HEK293 (cell line): ENCODE results near the gene ABCB10.

Experiments used
- CTCF ChIA-PET: fragments of 350-600 bp; formaldehyde crosslinking; extraction: SDS; loops from one replicate; lab custom pipeline; 2021; ENCODE audit warnings: antibody characterized with exemption; lab: Yijun Ruan, JAX
- POLR2A ChIA-PET: fragments of 300-600 bp; formaldehyde crosslinking; extraction: SDS; loops from one replicate; lab custom pipeline; 2020; ENCODE audit warnings: antibody characterized with exemption, inconsistent platforms; lab: Yijun Ruan, JAX
- H3K27ac ChIP-seq: fragments of 200-500 bp; sonication (Bioruptor generic); 2 replicates; pipeline ENCODE4 v1.5.1; 2014; ENCODE audit warnings: low read depth, low read length, control low read depth, inconsistent platforms; ENCODE audit errors: extremely low read depth
- H3K36me3 ChIP-seq, 2 experiments: fragments of 200-500 bp in 1 of 2; sonication (Bioruptor generic) in 1 of 2; 1 replicate in 1 of 2; 2 replicates in 1 of 2; pipeline ENCODE4 v1.5.1; 2014 to 2017; ENCODE audit warnings: inconsistent platforms in 2 of 2, low read length in 2 of 2; ENCODE audit not compliant: control insufficient read depth in 2 of 2, insufficient read depth in 1 of 2
- H3K4me1 ChIP-seq: fragments of 200-500 bp; sonication (Bioruptor generic); 2 replicates; pipeline ENCODE4 v1.5.1; 2014; ENCODE audit warnings: mild to moderate bottlenecking, low read length, inconsistent platforms; ENCODE audit not compliant: control insufficient read depth, insufficient read depth
- H3K4me3 ChIP-seq: 2 replicates; pipeline ENCODE4 v1.5.1; 2011; ENCODE audit warnings: low read depth, mild to moderate bottlenecking, control low read depth, low read length, moderate library complexity
- H3K9me3 ChIP-seq: fragments of 200-500 bp; sonication (Bioruptor generic); 2 replicates; pipeline ENCODE4 v1.5.1; 2014; ENCODE audit warnings: low read depth, low read length, inconsistent platforms; ENCODE audit not compliant: control insufficient read depth, insufficient read depth
- IKZF3 ChIP-seq: fragments of 450-650 bp; IDR thresholded peaks from 2 replicates; pipeline ENCODE4 v1.5.0; 2018; ENCODE audit warnings: missing biosample characterization, mild to moderate bottlenecking, missing genetic modification characterization, moderate library complexity
- KLF8 ChIP-seq: fragments of 450-650 bp; formaldehyde crosslinking; IDR thresholded peaks from 2 replicates; pipeline ENCODE4 v1.5.1; 2016; ENCODE audit warnings: missing biosample characterization, missing genetic modification characterization
- RBAK ChIP-seq: fragments of 450-650 bp; formaldehyde crosslinking; IDR thresholded peaks from 2 replicates; pipeline ENCODE4 v1.5.1; 2016; ENCODE audit warnings: missing biosample characterization, missing genetic modification characterization
- WT1 ChIP-seq: fragments of 450-650 bp; formaldehyde crosslinking; IDR thresholded peaks from 2 replicates; pipeline ENCODE4 v1.5.1; 2016; ENCODE audit warnings: missing biosample characterization, missing genetic modification characterization
- ZBTB17 ChIP-seq: fragments of 450-650 bp; formaldehyde crosslinking; IDR thresholded peaks from 2 replicates; pipeline ENCODE4 v1.5.1; 2016; ENCODE audit warnings: missing biosample characterization, missing genetic modification characterization
- ZBTB20 ChIP-seq: fragments of 450-650 bp; formaldehyde crosslinking; IDR thresholded peaks from 2 replicates; pipeline ENCODE4 v1.5.1; 2016; ENCODE audit warnings: missing biosample characterization, missing genetic modification characterization
- ZNF10 ChIP-seq: fragments of 450-650 bp; formaldehyde crosslinking; IDR thresholded peaks from 2 replicates; pipeline ENCODE4 v1.5.1; 2017; ENCODE audit warnings: missing biosample characterization, missing genetic modification characterization
- ZNF138 ChIP-seq: fragments of 450-650 bp; formaldehyde crosslinking; IDR thresholded peaks from 2 replicates; pipeline ENCODE4 v1.5.1; 2016; ENCODE audit warnings: missing biosample characterization, missing genetic modification characterization, borderline replicate concordance
- ZNF155 ChIP-seq: fragments of 450-650 bp; formaldehyde crosslinking; IDR thresholded peaks from 2 replicates; pipeline ENCODE4 v1.5.1; 2016; ENCODE audit warnings: missing biosample characterization, missing genetic modification characterization
- ZNF184 ChIP-seq: fragments of 450-650 bp; IDR thresholded peaks from 2 replicates; pipeline ENCODE4 v1.5.1; 2018; ENCODE audit warnings: missing biosample characterization, mild to moderate bottlenecking, missing genetic modification characterization
- ZNF211 ChIP-seq: fragments of 450-650 bp; formaldehyde crosslinking; IDR thresholded peaks from 2 replicates; pipeline ENCODE4 v1.5.1; 2016; ENCODE audit warnings: low read depth, missing biosample characterization, missing genetic modification characterization
- ZNF23 ChIP-seq: fragments of 450-650 bp; formaldehyde crosslinking; IDR thresholded peaks from 2 replicates; pipeline ENCODE4 v1.5.1; 2016; ENCODE audit warnings: missing biosample characterization, missing genetic modification characterization, borderline replicate concordance
- ZNF292 ChIP-seq: fragments of 450-650 bp; formaldehyde crosslinking; IDR thresholded peaks from 2 replicates; pipeline ENCODE4 v1.5.1; 2016; ENCODE audit warnings: low read depth, missing biosample characterization, missing genetic modification characterization, borderline replicate concordance
- ZNF335 ChIP-seq: fragments of 450-650 bp; formaldehyde crosslinking; conservative IDR thresholded peaks from 2 replicates; pipeline ENCODE4 v1.5.1; 2016; ENCODE audit warnings: missing biosample characterization, missing genetic modification characterization
- ZNF341 ChIP-seq: fragments of 450-650 bp; formaldehyde crosslinking; IDR thresholded peaks from 2 replicates; pipeline ENCODE4; 2016; ENCODE audit warnings: low read depth, missing biosample characterization, missing genetic modification characterization
- ZNF350 ChIP-seq: fragments of 450-650 bp; formaldehyde crosslinking; IDR thresholded peaks from 2 replicates; pipeline ENCODE4 v1.5.0; 2017; ENCODE audit warnings: missing biosample characterization, mild to moderate bottlenecking, missing genetic modification characterization
- ZNF366 ChIP-seq: fragments of 450-650 bp; formaldehyde crosslinking; conservative IDR thresholded peaks from 2 replicates; pipeline ENCODE4 v1.5.1; 2016; ENCODE audit warnings: missing biosample characterization, missing genetic modification characterization
- ZNF423 ChIP-seq: fragments of 450-650 bp; formaldehyde crosslinking; IDR thresholded peaks from 2 replicates; pipeline ENCODE4 v1.5.1; 2016; ENCODE audit warnings: missing biosample characterization, missing genetic modification characterization
- ZNF558 ChIP-seq: fragments of 450-650 bp; formaldehyde crosslinking; IDR thresholded peaks from 2 replicates; pipeline ENCODE4 v1.5.1; 2016; ENCODE audit warnings: missing biosample characterization, missing genetic modification characterization
- ZNF629 ChIP-seq: fragments of 450-650 bp; formaldehyde crosslinking; IDR thresholded peaks from 2 replicates; pipeline ENCODE4 v1.5.1; 2017; ENCODE audit warnings: missing biosample characterization, missing genetic modification characterization
- ZNF658 ChIP-seq: fragments of 450-650 bp; formaldehyde crosslinking; IDR thresholded peaks from 2 replicates; pipeline ENCODE4; 2016; ENCODE audit warnings: missing biosample characterization, missing genetic modification characterization
- ZNF707 ChIP-seq: fragments of 450-650 bp; formaldehyde crosslinking; IDR thresholded peaks from 2 replicates; pipeline ENCODE4 v1.5.1; 2016; ENCODE audit warnings: missing biosample characterization, missing genetic modification characterization
- ZNF76 ChIP-seq: fragments of 450-650 bp; formaldehyde crosslinking; IDR thresholded peaks from 2 replicates; pipeline ENCODE4; 2016; ENCODE audit warnings: low read depth, missing biosample characterization, missing genetic modification characterization, borderline replicate concordance
- ZNF768 ChIP-seq: fragments of 450-650 bp; formaldehyde crosslinking; IDR thresholded peaks from 2 replicates; pipeline ENCODE4 v1.5.1; 2018; ENCODE audit warnings: missing biosample characterization, mild to moderate bottlenecking, missing genetic modification characterization
- ZNF837 ChIP-seq: fragments of 450-650 bp; formaldehyde crosslinking; IDR thresholded peaks from 2 replicates; pipeline ENCODE4 v1.5.1; 2016; ENCODE audit warnings: missing biosample characterization, missing genetic modification characterization
- ZXDB ChIP-seq: fragments of 450-650 bp; formaldehyde crosslinking; IDR thresholded peaks from 2 replicates; pipeline ENCODE4 v1.5.1; 2016; ENCODE audit warnings: missing biosample characterization, missing genetic modification characterization
- TF ChIP-seq, protein P1 (sequence below): fragments of 450-650 bp; formaldehyde crosslinking; IDR thresholded peaks from 2 replicates; pipeline ENCODE4 v1.5.1; 2016; ENCODE audit warnings: missing biosample characterization, missing genetic modification characterization
- TF ChIP-seq, protein P2 (sequence below): fragments of 450-650 bp; formaldehyde crosslinking; IDR thresholded peaks from 2 replicates; pipeline ENCODE4 v1.5.1; 2017; ENCODE audit warnings: missing biosample characterization, missing genetic modification characterization
- TF ChIP-seq, protein P3 (sequence below): fragments of 450-650 bp; formaldehyde crosslinking; IDR thresholded peaks from 2 replicates; pipeline ENCODE4 v1.5.1; 2016; ENCODE audit warnings: missing biosample characterization, missing genetic modification characterization, borderline replicate concordance

Gene ABCB10

DNA sequence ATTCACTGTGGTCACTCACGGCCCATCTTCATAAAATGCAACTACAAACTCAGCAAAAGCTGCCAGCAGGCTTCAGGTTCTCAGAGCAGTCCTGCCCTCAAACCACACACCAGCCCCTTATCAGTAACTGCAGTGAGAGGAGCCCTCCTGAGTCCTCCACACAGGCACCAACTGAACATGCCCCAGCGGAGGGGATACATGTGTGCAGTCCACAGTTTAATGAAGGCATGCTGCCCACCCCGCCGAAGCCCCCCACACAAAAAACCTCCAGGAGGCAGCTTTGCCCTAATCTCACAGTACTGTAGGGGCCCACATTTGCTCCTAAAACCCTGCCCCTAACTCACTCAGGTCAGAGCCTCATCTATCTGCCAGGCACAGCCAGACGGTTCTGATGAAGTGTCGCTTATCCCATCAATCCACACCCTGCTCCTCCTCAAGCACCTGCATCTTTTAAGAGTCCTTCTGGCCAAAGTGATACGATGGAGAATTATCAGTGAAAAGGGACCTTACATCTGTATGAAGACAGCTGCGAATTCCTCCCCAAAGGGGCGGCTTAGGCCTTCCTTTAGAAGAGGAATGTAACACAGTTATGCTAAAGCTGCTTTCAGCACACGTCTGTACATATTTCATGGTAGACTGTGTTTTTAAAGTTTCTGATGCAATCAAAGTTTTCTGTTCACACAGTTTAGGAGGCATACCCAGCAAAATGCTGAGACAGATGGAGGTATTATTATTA lies 3.5 kb downstream of the ABCB10 start (continued):
- TF ChIP-seq ZNF10 (no peak), ZBTB20 (tag by site-specific recombination) (no peak), ZNF366 (tag by site-specific recombination) (no peak), ZXDB (no peak), ZNF76 (tag by site-specific recombination) (no peak), ZNF350 (tag by site-specific recombination) (no peak), WT1 (no peak), ZNF707 (tag by site-specific recombination) (no peak), ZNF211 (tag by site-specific recombination) (no peak), ZNF184 (tag by site-specific recombination) (no peak), ZNF23 (no peak), ZNF658 (tag by site-specific recombination) (no peak), ZNF335 (tag by site-specific recombination) (no peak; the same call in 1 of the 2 replicates), ZNF155 (tag by site-specific recombination) (no peak), KLF8 (tag by site-specific recombination) (no peak)
- TF ChIP-seq, protein P1, sequence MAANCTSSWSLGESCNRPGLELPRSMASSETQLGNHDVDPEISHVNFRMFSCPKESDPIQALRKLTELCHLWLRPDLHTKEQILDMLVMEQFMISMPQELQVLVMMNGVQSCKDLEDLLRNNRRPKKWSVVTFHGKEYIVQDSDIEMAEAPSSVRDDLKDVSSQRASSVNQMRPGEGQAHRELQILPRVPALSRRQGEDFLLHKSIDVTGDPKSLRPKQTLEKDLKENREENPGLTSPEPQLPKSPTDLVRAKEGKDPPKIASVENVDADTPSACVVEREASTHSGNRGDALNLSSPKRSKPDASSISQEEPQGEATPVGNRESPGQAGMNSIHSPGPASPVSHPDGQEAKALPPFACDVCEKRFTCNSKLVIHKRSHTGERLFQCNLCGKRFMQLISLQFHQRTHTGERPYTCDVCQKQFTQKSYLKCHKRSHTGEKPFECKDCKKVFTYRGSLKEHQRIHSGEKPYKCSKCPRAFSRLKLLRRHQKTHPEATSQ: no peak
- TF ChIP-seq, protein P2, sequence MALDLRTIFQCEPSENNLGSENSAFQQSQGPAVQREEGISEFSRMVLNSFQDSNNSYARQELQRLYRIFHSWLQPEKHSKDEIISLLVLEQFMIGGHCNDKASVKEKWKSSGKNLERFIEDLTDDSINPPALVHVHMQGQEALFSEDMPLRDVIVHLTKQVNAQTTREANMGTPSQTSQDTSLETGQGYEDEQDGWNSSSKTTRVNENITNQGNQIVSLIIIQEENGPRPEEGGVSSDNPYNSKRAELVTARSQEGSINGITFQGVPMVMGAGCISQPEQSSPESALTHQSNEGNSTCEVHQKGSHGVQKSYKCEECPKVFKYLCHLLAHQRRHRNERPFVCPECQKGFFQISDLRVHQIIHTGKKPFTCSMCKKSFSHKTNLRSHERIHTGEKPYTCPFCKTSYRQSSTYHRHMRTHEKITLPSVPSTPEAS: no peak

DNA sequence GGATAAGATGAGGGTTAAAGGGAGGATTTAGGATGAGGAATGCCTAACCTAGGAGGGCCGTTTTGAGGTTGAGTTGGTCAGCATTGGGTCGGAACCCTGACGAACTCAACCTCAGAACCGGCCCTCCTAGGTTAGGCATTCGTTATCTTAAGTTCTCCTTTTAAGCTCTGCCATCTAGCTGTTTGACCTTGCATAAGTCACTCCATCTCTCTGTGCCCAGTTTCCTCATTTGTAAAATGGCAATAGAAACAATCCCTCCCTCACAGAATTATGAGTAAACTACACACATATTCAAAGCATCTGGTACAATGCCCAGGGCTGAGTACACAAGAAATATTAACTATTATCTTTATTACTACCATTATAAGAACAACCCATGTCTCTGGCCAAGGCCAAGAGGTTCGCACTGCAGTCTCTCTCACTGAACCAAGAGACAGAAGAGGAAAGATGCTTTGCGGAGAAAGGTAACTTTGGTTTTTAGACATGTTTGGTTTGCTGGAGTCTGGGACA lies 4.8 kb downstream of the ABCB10 start:
- 0 out of 2 replicates have a peak, but pooled peaks have one; percentile 17 for TF ChIP-seq ZNF768
- no peak for TF ChIP-seq ZNF629
- Histone ChIP-seq H3K4me1 (peaks cover 33% of the 10 kb centered on the region), H3K9me3 (no peaks in the 10 kb centered on the region), H3K4me3 (no peak overlapping the region), H3K36me3 (peaks cover 0 to 10% of the 10 kb centered on the region in 2 experiments; a peak in 2 of 3 replicates), H3K27ac (no peak overlapping the region)
- CTCF ChIA-PET: interaction anchor here (0.6 kb wide), 2 partner anchors 10 to 1654 kb away, joined by 3 read pairs; no protein-coding TSS in a partner anchor
- POLR2A ChIA-PET: no interaction called here

DNA sequence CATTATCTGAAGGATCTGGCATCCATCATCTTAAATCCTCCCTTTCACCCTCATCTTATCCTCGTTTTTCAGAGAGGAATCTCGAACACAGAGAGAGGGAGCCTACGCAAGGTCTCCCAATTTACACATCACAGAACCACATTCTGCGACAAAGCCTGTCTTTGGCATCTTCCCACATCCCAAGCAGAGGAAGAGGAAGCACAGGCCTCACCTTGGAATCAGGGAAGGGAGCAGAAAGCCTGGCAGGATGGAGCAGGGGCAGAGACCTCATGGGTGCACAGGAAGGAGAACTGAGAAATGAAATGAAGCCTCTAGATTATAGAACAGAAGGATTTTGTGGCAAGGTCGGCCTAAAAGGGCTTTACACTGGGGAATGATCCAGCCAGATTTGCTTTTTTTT lies 5.8 kb downstream of the ABCB10 start:
- peaks cover 4 to 12% of the 10 kb centered on the region in 2 experiments; a peak in 2 of 3 replicates for H3K36me3 ChIP-seq
- ChIA-PET CTCF (interaction anchor here (0.6 kb wide), 1 partner anchor 1655 kb away, joined by 3 read pairs; no protein-coding TSS in a partner anchor), POLR2A (no interaction called here)
- H3K4me3 ChIP-seq: no peak overlapping the region
- H3K27ac ChIP-seq: no peak overlapping the region
- peaks cover 33% of the 10 kb centered on the region for H3K4me1 ChIP-seq
- H3K9me3 ChIP-seq: no peaks in the 10 kb centered on the region
- TF ChIP-seq RBAK (tag by site-specific recombination): no peak
- TF ChIP-seq IKZF3 (tag by site-specific recombination): 0 out of 2 replicates have a peak, but pooled peaks have one; percentile 29
- no peak for TF ChIP-seq ZNF423 (tag by site-specific recombination)
- no peak for TF ChIP-seq ZNF341 (tag by site-specific recombination)
- TF ChIP-seq ZBTB17 (tag by site-specific recombination): peak; percentile 78
- TF ChIP-seq ZNF366 (tag by site-specific recombination): 0 out of 2 replicates have a peak, but pooled peaks have one; percentile 10
- no peak for TF ChIP-seq ZNF138 (tag by site-specific recombination)
- TF ChIP-seq, protein P3, sequence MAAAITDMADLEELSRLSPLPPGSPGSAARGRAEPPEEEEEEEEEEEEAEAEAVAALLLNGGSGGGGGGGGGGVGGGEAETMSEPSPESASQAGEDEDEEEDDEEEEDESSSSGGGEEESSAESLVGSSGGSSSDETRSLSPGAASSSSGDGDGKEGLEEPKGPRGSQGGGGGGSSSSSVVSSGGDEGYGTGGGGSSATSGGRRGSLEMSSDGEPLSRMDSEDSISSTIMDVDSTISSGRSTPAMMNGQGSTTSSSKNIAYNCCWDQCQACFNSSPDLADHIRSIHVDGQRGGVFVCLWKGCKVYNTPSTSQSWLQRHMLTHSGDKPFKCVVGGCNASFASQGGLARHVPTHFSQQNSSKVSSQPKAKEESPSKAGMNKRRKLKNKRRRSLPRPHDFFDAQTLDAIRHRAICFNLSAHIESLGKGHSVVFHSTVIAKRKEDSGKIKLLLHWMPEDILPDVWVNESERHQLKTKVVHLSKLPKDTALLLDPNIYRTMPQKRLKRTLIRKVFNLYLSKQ: no peak
- no peak for TF ChIP-seq ZNF292 (tag by site-specific recombination)
- no peak for TF ChIP-seq ZNF558
- TF ChIP-seq ZNF10: no peak
- TF ChIP-seq ZNF837: no peak
